Measurements from ENCODE around the gene SEMA5B.

SEMA5B gene

DNA sequence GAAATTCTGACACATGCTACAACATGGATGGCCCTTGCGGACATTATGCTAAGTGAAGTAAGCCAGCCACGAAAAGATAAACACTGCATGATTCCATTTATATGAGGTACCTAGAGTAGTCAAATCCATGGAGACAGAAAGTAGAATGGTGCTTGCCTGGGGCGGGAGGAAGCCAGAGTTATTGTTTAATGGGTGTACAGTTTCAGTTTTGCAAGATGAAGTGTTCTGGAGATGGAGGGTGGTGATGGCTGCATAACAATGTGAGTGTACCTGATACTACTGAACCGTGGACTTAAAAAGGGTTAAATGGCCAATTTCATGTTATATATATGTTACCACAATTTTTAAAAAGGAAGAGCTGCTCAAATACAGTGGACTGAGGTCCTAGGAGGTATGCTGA lies 66.9 kb downstream of the SEMA5B start:
- TF ChIP-seq TAF1 (IDR thresholded peaks at IDR 0.05; ENCODE audit: borderline replicate concordance, insufficient read depth, low read length) (no peak), FOXP2 (optimal IDR thresholded peaks at IDR 0.05; ENCODE audit: borderline replicate concordance, extremely low read depth, extremely low read length, insufficient read depth) (no peak)
- TF ChIP-seq, protein P1, sequence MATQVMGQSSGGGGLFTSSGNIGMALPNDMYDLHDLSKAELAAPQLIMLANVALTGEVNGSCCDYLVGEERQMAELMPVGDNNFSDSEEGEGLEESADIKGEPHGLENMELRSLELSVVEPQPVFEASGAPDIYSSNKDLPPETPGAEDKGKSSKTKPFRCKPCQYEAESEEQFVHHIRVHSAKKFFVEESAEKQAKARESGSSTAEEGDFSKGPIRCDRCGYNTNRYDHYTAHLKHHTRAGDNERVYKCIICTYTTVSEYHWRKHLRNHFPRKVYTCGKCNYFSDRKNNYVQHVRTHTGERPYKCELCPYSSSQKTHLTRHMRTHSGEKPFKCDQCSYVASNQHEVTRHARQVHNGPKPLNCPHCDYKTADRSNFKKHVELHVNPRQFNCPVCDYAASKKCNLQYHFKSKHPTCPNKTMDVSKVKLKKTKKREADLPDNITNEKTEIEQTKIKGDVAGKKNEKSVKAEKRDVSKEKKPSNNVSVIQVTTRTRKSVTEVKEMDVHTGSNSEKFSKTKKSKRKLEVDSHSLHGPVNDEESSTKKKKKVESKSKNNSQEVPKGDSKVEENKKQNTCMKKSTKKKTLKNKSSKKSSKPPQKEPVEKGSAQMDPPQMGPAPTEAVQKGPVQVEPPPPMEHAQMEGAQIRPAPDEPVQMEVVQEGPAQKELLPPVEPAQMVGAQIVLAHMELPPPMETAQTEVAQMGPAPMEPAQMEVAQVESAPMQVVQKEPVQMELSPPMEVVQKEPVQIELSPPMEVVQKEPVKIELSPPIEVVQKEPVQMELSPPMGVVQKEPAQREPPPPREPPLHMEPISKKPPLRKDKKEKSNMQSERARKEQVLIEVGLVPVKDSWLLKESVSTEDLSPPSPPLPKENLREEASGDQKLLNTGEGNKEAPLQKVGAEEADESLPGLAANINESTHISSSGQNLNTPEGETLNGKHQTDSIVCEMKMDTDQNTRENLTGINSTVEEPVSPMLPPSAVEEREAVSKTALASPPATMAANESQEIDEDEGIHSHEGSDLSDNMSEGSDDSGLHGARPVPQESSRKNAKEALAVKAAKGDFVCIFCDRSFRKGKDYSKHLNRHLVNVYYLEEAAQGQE (IDR thresholded peaks at IDR 0.05; ENCODE audit: insufficient read depth in 1 of 2, low read depth in 2 of 2, low read length in 2 of 2): no peak

DNA sequence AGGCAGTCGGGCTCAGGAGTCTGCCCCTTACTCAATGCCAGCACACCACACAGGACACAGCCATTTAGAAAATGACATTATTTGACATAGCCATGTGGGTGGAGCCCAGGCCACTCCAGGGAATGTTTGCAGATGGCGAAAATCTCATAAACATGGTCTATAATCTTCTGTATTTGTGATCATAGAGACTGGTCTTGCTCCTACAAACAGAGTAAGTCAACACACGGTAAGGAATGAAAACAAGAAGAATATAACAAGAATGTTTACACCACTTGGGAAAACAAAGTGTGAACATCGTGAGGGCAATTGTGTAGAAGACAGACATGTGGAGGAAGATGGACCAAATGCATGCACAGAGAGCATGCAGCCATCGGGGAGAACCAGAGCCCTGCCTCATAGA lies 68.2 kb downstream of the SEMA5B start:
- TF ChIP-seq FOXP2 (optimal IDR thresholded peaks at IDR 0.05; ENCODE audit: borderline replicate concordance, extremely low read depth, extremely low read length, insufficient read depth) (no peak), POLR2AphosphoS5 (IDR thresholded peaks at IDR 0.05; ENCODE audit: low read depth, low read length) (no peak), SIN3A (IDR thresholded peaks at IDR 0.05; ENCODE audit: borderline replicate concordance, insufficient read depth, low read length) (no peak), TAF1 (IDR thresholded peaks at IDR 0.05; ENCODE audit: borderline replicate concordance, insufficient read depth, low read length) (no peak)
- TF ChIP-seq, protein P1 (IDR thresholded peaks at IDR 0.05; ENCODE audit: insufficient read depth in 1 of 2, low read depth in 2 of 2, low read length in 2 of 2): no peak

DNA sequence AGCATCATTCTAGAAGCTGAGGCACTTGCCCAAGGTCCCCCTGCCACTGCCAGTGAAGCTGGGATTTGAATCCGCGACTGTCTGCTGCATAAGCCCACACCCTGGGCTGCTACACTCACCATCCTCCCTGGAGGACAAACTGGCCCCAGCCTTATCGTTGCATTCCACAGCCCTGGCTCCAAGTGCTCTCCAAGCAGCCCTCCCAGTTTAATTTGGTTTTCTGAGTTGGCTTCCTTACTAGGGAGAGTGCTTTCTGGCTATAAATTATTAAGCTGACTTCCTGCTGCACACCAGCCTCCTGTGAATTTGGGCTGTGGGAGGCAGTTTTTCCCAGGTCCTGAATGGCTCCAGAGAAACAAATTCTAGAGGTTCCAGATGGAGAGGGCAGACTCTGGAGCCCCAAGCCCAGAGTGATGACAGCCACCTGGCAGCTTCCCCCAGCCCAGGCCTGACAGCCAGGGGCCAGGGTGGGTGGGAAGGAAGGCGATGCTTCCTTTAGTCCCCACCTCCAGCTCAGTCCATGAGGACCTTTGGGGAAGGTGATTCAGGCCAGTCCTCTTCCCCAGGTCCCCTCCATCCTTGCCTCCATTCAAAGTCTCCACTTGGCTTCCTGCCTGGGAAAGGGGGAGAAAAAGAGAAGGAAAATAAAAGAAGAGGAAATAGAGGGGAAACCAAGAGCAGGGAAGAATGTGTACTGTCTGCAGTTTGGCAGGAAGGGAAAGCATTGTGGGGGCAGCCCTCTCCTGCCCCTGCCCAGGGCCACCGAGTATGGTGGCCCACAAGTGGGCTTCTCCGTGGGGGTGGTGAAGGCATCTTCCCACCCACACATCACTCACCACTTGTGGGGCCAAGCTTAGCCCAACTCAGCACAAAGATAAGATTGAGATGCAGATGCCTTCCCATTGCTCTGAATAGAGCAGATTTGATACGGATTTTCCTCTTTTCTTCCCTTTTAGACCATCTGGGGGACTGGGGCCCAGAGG lies 69.6 kb downstream of the SEMA5B start:
- TF ChIP-seq SIN3A (IDR thresholded peaks at IDR 0.05; ENCODE audit: borderline replicate concordance, insufficient read depth, low read length) (no peak), TAF1 (IDR thresholded peaks at IDR 0.05; ENCODE audit: borderline replicate concordance, insufficient read depth, low read length) (no peak), FOXP2 (optimal IDR thresholded peaks at IDR 0.05; ENCODE audit: borderline replicate concordance, extremely low read depth, extremely low read length, insufficient read depth) (no peak), POLR2AphosphoS5 (IDR thresholded peaks at IDR 0.05; ENCODE audit: low read depth, low read length) (no peak)
- TF ChIP-seq, protein P1 (IDR thresholded peaks at IDR 0.05; ENCODE audit: insufficient read depth in 1 of 2, low read depth in 2 of 2, low read length in 2 of 2): no peak

DNA sequence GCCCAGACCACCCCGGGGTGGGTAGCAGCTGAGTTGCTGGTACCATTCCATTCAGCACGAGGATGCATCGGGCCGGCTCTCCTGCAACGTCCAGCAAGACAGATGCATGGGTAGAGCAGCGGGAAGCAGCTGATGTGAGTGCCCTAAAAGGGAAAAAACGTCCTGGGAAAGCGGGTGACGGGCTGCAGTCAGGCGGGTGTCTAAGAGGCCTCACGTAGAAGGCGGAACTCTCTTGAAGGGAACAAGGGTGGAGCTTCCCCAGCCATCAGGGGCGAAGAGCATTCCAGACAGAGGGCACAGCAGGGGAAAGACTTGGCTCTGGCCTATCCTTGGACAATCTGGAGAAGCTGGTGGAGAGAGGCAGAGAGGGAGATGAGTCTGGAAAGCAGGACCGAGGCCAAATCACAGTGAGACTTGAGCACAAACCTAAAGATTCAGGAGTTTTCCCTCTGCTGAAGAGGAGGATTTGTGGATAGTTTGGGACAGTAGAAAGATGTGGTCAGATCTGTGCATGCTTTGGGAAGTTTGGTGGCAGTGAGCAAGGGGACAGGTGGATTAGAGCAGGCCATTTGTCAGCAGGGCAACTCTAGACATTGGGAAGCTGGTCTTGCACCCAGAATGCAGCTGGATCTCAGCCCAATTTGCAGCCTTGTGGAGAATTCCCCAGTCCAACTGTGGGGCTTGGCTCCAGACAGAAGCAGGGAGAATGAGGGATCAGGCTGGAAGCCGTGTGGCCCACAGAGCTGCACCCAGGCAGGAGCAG lies 70.7 kb downstream of the SEMA5B start:
- TF ChIP-seq SIN3A (IDR thresholded peaks at IDR 0.05; ENCODE audit: borderline replicate concordance, insufficient read depth, low read length) (no peak), FOXP2 (optimal IDR thresholded peaks at IDR 0.05; ENCODE audit: borderline replicate concordance, extremely low read depth, extremely low read length, insufficient read depth) (no peak), TAF1 (IDR thresholded peaks at IDR 0.05; ENCODE audit: borderline replicate concordance, insufficient read depth, low read length) (no peak), POLR2AphosphoS5 (IDR thresholded peaks at IDR 0.05; ENCODE audit: low read depth, low read length) (no peak)
- TF ChIP-seq, protein P1 (IDR thresholded peaks at IDR 0.05; ENCODE audit: insufficient read depth in 1 of 2, low read depth in 2 of 2, low read length in 2 of 2): no peak

All from PFSK-1 (cell line).